B cell (primary cell): ENCODE measurements around the gene ABCA13.

Experiments
- CTCF ChIP-seq: fragments of 200-600 bp; IDR thresholded peaks from one replicate; pipeline ENCODE4 v1.8.0; 2022; ENCODE audit warnings: antibody characterized with exemption, mild to moderate bottlenecking
- EZH2 ChIP-seq: IDR thresholded peaks from 2 replicates; pipeline ENCODE4 v1.6.1; 2012; ENCODE audit warnings: borderline replicate concordance, low read depth, mild to moderate bottlenecking, moderate library complexity, low read length; ENCODE audit not compliant: insufficient read depth, poor library complexity, severe bottlenecking

DNA sequence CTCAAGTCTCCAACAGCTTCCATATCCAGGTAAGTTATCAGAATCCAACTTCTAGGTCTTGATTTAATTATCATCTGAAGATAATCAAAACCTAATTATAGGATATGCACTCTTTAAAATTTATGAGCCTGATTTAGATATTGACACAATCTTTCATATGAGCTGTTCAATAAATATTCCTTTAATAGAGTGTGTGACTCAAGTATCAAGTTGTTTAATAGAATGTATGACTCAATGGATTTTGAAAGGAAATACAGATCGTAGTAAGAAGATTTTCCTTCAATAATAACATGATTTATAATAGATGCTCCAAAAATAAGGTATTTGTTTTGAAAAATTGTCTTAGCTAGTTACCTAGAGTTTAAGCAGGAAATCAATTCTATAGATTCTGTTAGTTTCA lies 97.8 kb downstream of the ABCA13 start:
- TF ChIP-seq CTCF = no peak
- no peak for TF ChIP-seq EZH2
